ENCODE data around the gene IKZF2.

GRCh38 chr2:213161759-213162515 is 10.5 kb upstream of the IKZF2 start:
- no peak for TF ChIP-seq RFX5 (IDR thresholded peaks at IDR 0.05; ENCODE audit: low read depth, low read length)
- no peak for TF ChIP-seq CTCF (conservative IDR thresholded peaks at IDR 0.05; ENCODE audit: low read depth, low read length)
- no peak for TF ChIP-seq CEBPB (IDR thresholded peaks at IDR 0.05; ENCODE audit: low read depth, low read length)

Measured in IMR-90 (cell line).